ENCODE results near the gene PROCA1. TPM values are rescaled to one million over a fixed set of nuclear protein-coding genes. Genes with fewer than 3 reads are reported as not detected.

PROCA1 gene
- total and polyA plus RNA-seq, 2 of the 13 experiments (the other 11 are each of a cell fraction or from before 2014, with no cell fraction given) = 0.73 to 1.5 TPM

GRCh38 chr17:28728364-28729200 is 16.9 kb upstream of the PROCA1 start, which contains the start of gene NEK8 (continued):
- TF ChIP-seq IKZF5 (CRISPR knock-in tag; IDR thresholded peaks at IDR 0.05) = no peak; the same call in 1 of the 2 replicates
- no peak for TF ChIP-seq ZBTB7B (CRISPR knock-in tag; IDR thresholded peaks at IDR 0.05)
- no peak for TF ChIP-seq THAP7 (CRISPR knock-in tag; IDR thresholded peaks at IDR 0.05)
- TF ChIP-seq DNMT3B (CRISPR knock-in tag; conservative IDR thresholded peaks at IDR 0.05) = no peak
- no peak for TF ChIP-seq ZFP37 (CRISPR knock-in tag; IDR thresholded peaks at IDR 0.05; ENCODE audit: borderline replicate concordance)
- no peak for TF ChIP-seq ZNF280D (CRISPR knock-in tag; IDR thresholded peaks at IDR 0.05)
- no peak for TF ChIP-seq CSRNP2 (CRISPR knock-in tag; conservative IDR thresholded peaks at IDR 0.05; ENCODE audit: low read depth)
- no peak for TF ChIP-seq ZNF704 (CRISPR knock-in tag; IDR thresholded peaks at IDR 0.05; ENCODE audit: borderline replicate concordance)
- TF ChIP-seq HCFC1 (IDR thresholded peaks at IDR 0.05; ENCODE audit: low read depth, low read length) = no peak
- peak; percentile 79 for TF ChIP-seq PTBP1 (IDR thresholded peaks at IDR 0.05; ENCODE audit: low read depth, low read length, poor library complexity, severe bottlenecking)
- TF ChIP-seq MZF1 (CRISPR knock-in tag; IDR thresholded peaks at IDR 0.05; ENCODE audit: borderline replicate concordance) = 0 out of 2 replicates have a peak, but pooled peaks have one; percentile 78
- 0 out of 2 replicates have a peak, but pooled peaks have one; percentile 63 for TF ChIP-seq ZNF713 (CRISPR knock-in tag; IDR thresholded peaks at IDR 0.05)
- TF ChIP-seq RFX3 (CRISPR knock-in tag; IDR thresholded peaks at IDR 0.05) = no peak
- TF ChIP-seq ZC3H4 (CRISPR knock-in tag; IDR thresholded peaks at IDR 0.05; ENCODE audit: borderline replicate concordance) = no peak
- no peak for TF ChIP-seq ZBTB26 (CRISPR knock-in tag; IDR thresholded peaks at IDR 0.05; ENCODE audit: borderline replicate concordance)
- TF ChIP-seq TEAD2 (CRISPR knock-in tag; IDR thresholded peaks at IDR 0.05) = no peak
- TF ChIP-seq SMAD9 (CRISPR knock-in tag; IDR thresholded peaks at IDR 0.05) = no peak
- TF ChIP-seq HNRNPLL (IDR thresholded peaks at IDR 0.05; ENCODE audit: low read depth, low read length, poor library complexity, severe bottlenecking) = peak; percentile 57

Data from HepG2 (cell line).